ENCODE data around the gene SART3. TPM values are rescaled to one million over a fixed set of nuclear protein-coding genes. Genes with fewer than 3 reads are reported as not detected.
"Not testable (repeated sequence)": the region's sequence is repeated elsewhere in the genome, so short reads cannot be mapped to it uniquely, and the experiment has no call there.

Gene SART3
- polyA plus RNA-seq, 1 donor (not counting 4 experiments of a cell fraction or from before 2014, with no cell fraction given) = 19.0 TPM

- Histone ChIP-seq H3K36me3 (ENCODE audit: control insufficient read depth in 2 of 2, extremely low read depth in 1 of 2, insufficient read depth in 2 of 2, low read length in 2 of 2) (no peaks in the 10 kb centered on the region), H3K27ac (ENCODE audit: control insufficient read depth, insufficient read depth, low read length) (no peak overlapping the region), H2AFZ (ENCODE audit: control insufficient read depth, low read length) (no peak overlapping the region), H3K27me3 (ENCODE audit: control insufficient read depth, extremely low read depth, insufficient read depth, low read length) (peaks cover 20% of the 10 kb centered on the region), H4K20me1 (ENCODE audit: control insufficient read depth, extremely low read depth, insufficient read depth, low read length) (no peaks in the 10 kb centered on the region), H3K9me3 (ENCODE audit: control insufficient read depth, low read depth, low read length) (no peaks in the 10 kb centered on the region), H3K4me2 (ENCODE audit: control insufficient read depth, extremely low read depth, insufficient read depth, low read depth, low read length) (no peak overlapping the region), H3K79me2 (ENCODE audit: control insufficient read depth, insufficient read depth, low read length) (no peaks in the 10 kb centered on the region), H3K4me3 (ENCODE audit: control insufficient read depth in 2 of 3, extremely low read depth in 1 of 3, insufficient read depth in 2 of 3, low read depth in 1 of 3, low read length in 3 of 3) (no peak overlapping the region), H3K9ac (ENCODE audit: control insufficient read depth, extremely low read depth, insufficient read depth, low read length) (no peak overlapping the region), H3K4me1 (ENCODE audit: control insufficient read depth, extremely low read depth, insufficient read depth, low read length) (no peaks in the 10 kb centered on the region), H3K9me1 (ENCODE audit: control insufficient read depth, extremely low read depth, insufficient read depth, low read length) (no peaks in the 10 kb centered on the region)
- dilution Hi-C loops (cut with MboI; ENCODE audit: extremely low pct_ligation_motif_present, low sequenced_read_pairs) = no loop called here
- TF ChIP-seq EZH2 (IDR thresholded peaks at IDR 0.05; ENCODE audit: low read length) = no peak
- TF ChIP-seq, protein P1, sequence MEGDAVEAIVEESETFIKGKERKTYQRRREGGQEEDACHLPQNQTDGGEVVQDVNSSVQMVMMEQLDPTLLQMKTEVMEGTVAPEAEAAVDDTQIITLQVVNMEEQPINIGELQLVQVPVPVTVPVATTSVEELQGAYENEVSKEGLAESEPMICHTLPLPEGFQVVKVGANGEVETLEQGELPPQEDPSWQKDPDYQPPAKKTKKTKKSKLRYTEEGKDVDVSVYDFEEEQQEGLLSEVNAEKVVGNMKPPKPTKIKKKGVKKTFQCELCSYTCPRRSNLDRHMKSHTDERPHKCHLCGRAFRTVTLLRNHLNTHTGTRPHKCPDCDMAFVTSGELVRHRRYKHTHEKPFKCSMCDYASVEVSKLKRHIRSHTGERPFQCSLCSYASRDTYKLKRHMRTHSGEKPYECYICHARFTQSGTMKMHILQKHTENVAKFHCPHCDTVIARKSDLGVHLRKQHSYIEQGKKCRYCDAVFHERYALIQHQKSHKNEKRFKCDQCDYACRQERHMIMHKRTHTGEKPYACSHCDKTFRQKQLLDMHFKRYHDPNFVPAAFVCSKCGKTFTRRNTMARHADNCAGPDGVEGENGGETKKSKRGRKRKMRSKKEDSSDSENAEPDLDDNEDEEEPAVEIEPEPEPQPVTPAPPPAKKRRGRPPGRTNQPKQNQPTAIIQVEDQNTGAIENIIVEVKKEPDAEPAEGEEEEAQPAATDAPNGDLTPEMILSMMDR (optimal IDR thresholded peaks at IDR 0.05 in 1 of 3, IDR thresholded peaks at IDR 0.05 in 1 of 3, conservative IDR thresholded peaks at IDR 0.05 in 1 of 3; ENCODE audit: extremely low read depth in 1 of 3, insufficient read depth in 2 of 3, low read length in 3 of 3) = no peak
- FAIRE-seq = no peak
- no peak for DNase-seq (ENCODE audit: low read depth, low spot score)
Observed at GRCh38 chr12:108592033-108592909, 31.3 kb upstream of the SART3 start.

- Histone ChIP-seq H3K9me3 (ENCODE audit: control insufficient read depth, low read depth, low read length) (no peaks in the 10 kb centered on the region), H3K27ac (ENCODE audit: control insufficient read depth, insufficient read depth, low read length) (no peak overlapping the region), H3K9me1 (ENCODE audit: control insufficient read depth, extremely low read depth, insufficient read depth, low read length) (no peaks in the 10 kb centered on the region), H3K4me2 (ENCODE audit: control insufficient read depth, extremely low read depth, insufficient read depth, low read depth, low read length) (no peak overlapping the region), H3K27me3 (ENCODE audit: control insufficient read depth, extremely low read depth, insufficient read depth, low read length) (peaks cover 20% of the 10 kb centered on the region), H3K79me2 (ENCODE audit: control insufficient read depth, insufficient read depth, low read length) (no peaks in the 10 kb centered on the region), H3K9ac (ENCODE audit: control insufficient read depth, extremely low read depth, insufficient read depth, low read length) (no peak overlapping the region), H3K4me3 (ENCODE audit: control insufficient read depth in 2 of 3, extremely low read depth in 1 of 3, insufficient read depth in 2 of 3, low read depth in 1 of 3, low read length in 3 of 3) (no peak overlapping the region), H3K4me1 (ENCODE audit: control insufficient read depth, extremely low read depth, insufficient read depth, low read length) (no peaks in the 10 kb centered on the region), H3K36me3 (ENCODE audit: control insufficient read depth in 2 of 2, extremely low read depth in 1 of 2, insufficient read depth in 2 of 2, low read length in 2 of 2) (no peaks in the 10 kb centered on the region), H4K20me1 (ENCODE audit: control insufficient read depth, extremely low read depth, insufficient read depth, low read length) (no peaks in the 10 kb centered on the region), H2AFZ (ENCODE audit: control insufficient read depth, low read length) (no peak overlapping the region)
- FAIRE-seq = no peak
- TF ChIP-seq, protein P1 (optimal IDR thresholded peaks at IDR 0.05 in 1 of 3, IDR thresholded peaks at IDR 0.05 in 1 of 3, conservative IDR thresholded peaks at IDR 0.05 in 1 of 3; ENCODE audit: extremely low read depth in 1 of 3, insufficient read depth in 2 of 3, low read length in 3 of 3) = no peak
- no peak for TF ChIP-seq EZH2 (IDR thresholded peaks at IDR 0.05; ENCODE audit: low read length)
- no peak for DNase-seq (ENCODE audit: low read depth, low spot score)
- dilution Hi-C loops (cut with MboI; ENCODE audit: extremely low pct_ligation_motif_present, low sequenced_read_pairs) = no loop called here
Observed at GRCh38 chr12:108591267-108591980, 30.5 kb upstream of the SART3 start.

GRCh38 chr12:108590463-108590862 is 29.5 kb upstream of the SART3 start:
- H3K79me2 ChIP-seq (ENCODE audit: control insufficient read depth, insufficient read depth, low read length); H3K9ac ChIP-seq (ENCODE audit: control insufficient read depth, extremely low read depth, insufficient read depth, low read length); H3K4me2 ChIP-seq (ENCODE audit: control insufficient read depth, extremely low read depth, insufficient read depth, low read depth, low read length); DNase-seq (ENCODE audit: low read depth, low spot score); H3K36me3 ChIP-seq (ENCODE audit: control insufficient read depth in 2 of 2, extremely low read depth in 1 of 2, insufficient read depth in 2 of 2, low read length in 2 of 2); FAIRE-seq; H3K4me3 ChIP-seq (ENCODE audit: control insufficient read depth in 2 of 3, extremely low read depth in 1 of 3, insufficient read depth in 2 of 3, low read depth in 1 of 3, low read length in 3 of 3); H2AFZ ChIP-seq (ENCODE audit: control insufficient read depth, low read length); H3K27ac ChIP-seq (ENCODE audit: control insufficient read depth, insufficient read depth, low read length); H3K9me3 ChIP-seq (ENCODE audit: control insufficient read depth, low read depth, low read length); H4K20me1 ChIP-seq (ENCODE audit: control insufficient read depth, extremely low read depth, insufficient read depth, low read length); H3K4me1 ChIP-seq (ENCODE audit: control insufficient read depth, extremely low read depth, insufficient read depth, low read length); dilution Hi-C loops (cut with MboI; ENCODE audit: extremely low pct_ligation_motif_present, low sequenced_read_pairs); H3K9me1 ChIP-seq (ENCODE audit: control insufficient read depth, extremely low read depth, insufficient read depth, low read length): not testable (repeated sequence)
- peaks cover 17% of the 10 kb centered on the region for H3K27me3 ChIP-seq (ENCODE audit: control insufficient read depth, extremely low read depth, insufficient read depth, low read length)
